Upper lobe of right lung (tissue), 1 donor: ENCODE data around the gene MACROD1. TPM values are rescaled to one million over a fixed set of nuclear protein-coding genes. Genes with fewer than 3 reads are reported as not detected.

Source experiments
- ATAC-seq: fragments of 200-7000 bp; cut with Tn5 transposase; one replicate; pipeline ENCODE4 v1.9.1; 2020; ENCODE audit warnings: mild to moderate bottlenecking, moderate library complexity
- DNase-seq: peaks from one replicate; pipeline ENCODE4 v3.0.0-alpha.2; 2020
- H3K27ac ChIP-seq: fragments of 200-600 bp; one replicate; pipeline ENCODE4 v1.8.0; 2022
- H3K27me3 ChIP-seq: fragments of 200-600 bp; one replicate; pipeline ENCODE4 v1.8.0; 2022; ENCODE audit warnings: mild to moderate bottlenecking
- H3K36me3 ChIP-seq: fragments of 200-600 bp; one replicate; pipeline ENCODE4 v1.8.0; 2022
- H3K4me1 ChIP-seq: fragments of 200-600 bp; one replicate; pipeline ENCODE4 v1.8.0; 2022
- H3K4me3 ChIP-seq: fragments of 200-600 bp; one replicate; pipeline ENCODE4 v1.8.0; 2022; ENCODE audit warnings: mild to moderate bottlenecking
- H3K9me3 ChIP-seq: fragments of 200-600 bp; one replicate; pipeline ENCODE4 v1.8.0; 2022
- intact Hi-C: fragments of 100-400 bp; cut with DNase I; formaldehyde crosslinking; loops from one replicate; pipeline ENCODE4 v1.11.0; 2022
- long read RNA-seq: library from polyadenylated mRNA; unstranded; transcript quantifications from one replicate; pipeline ENCODE4 v2.0.0, GENCODE V29; 2021
- total RNA-seq: library from RNA; stranded (reverse); fragmentation: NEBNext Ultra II Directional; extraction: Animal tissue kit (Norgen Biotek cat#: 25700); gene quantifications from one replicate; pipeline ENCODE4 v1.2.1, GENCODE V29; 2021
- TF ChIP-seq, protein P1 (sequence below): fragments of 200-600 bp; IDR thresholded peaks from one replicate; pipeline ENCODE4 v1.8.0; 2022; ENCODE audit warnings: antibody characterized with exemption
- donor health status: DM: no; HTN: yes; CAD: no; lungs with severe emphysema.

Gene MACROD1, protein sequence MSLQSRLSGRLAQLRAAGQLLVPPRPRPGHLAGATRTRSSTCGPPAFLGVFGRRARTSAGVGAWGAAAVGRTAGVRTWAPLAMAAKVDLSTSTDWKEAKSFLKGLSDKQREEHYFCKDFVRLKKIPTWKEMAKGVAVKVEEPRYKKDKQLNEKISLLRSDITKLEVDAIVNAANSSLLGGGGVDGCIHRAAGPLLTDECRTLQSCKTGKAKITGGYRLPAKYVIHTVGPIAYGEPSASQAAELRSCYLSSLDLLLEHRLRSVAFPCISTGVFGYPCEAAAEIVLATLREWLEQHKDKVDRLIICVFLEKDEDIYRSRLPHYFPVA
- 15.8 TPM for total RNA-seq
- long read RNA-seq, transcript MACROD1-201 (11 exons, 1,205 nt): major isoform, 29 of 52 reads
- long read RNA-seq, partial matches to known transcripts: 4 of 52 reads
- long read RNA-seq, other reads (novel, unspliced or antisense): 15 of 52 reads

DNA sequence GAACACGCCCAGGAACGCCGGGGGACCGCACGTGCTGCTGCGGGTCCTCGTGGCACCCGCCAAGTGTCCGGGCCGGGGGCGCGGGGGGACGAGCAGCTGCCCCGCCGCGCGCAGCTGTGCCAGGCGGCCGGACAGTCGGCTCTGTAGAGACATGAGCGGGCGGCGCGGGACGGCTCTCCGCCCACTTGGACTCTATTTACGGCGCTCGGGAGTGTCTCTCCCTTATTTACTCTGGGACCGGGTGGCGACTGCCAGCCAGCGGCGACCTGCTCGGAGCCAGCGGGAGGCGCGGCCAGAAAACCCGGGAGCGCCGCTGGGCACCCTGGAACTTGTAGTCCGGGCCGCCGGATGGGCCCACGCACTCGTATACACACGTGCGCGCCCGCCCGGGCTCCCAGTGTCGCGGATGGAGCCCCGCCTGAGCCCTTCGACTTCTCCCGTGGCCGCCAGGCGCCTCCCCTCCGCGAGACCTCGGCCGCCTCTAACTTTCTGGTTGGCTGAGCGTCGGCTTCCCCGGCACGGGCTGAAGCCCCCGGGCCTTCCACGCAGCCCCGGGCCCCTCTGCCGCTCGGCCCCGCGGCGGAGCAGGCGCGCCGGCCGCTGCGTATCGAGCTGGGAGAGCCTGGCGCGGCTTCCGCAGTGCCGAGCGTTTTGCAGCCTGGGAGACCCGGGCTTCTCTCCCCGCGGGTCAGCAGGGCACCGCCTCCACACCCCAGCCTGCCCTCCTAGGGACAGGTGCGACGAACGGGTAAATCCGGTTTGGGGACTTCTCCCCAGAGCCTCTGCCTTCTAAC is at the start of gene MACROD1:
Gene MACROD1, minus strand, starts transcription at position 272 of the 794 bp plus-strand sequence. Its CDS starts 119 bp downstream, at position 153.
- H3K27ac ChIP-seq: peak within 1 kb of the TSS; percentile 76
- H3K36me3 ChIP-seq: no peaks in the 10 kb centered on the region
- peak; percentile 96 for DNase-seq
- TF ChIP-seq, protein P1, sequence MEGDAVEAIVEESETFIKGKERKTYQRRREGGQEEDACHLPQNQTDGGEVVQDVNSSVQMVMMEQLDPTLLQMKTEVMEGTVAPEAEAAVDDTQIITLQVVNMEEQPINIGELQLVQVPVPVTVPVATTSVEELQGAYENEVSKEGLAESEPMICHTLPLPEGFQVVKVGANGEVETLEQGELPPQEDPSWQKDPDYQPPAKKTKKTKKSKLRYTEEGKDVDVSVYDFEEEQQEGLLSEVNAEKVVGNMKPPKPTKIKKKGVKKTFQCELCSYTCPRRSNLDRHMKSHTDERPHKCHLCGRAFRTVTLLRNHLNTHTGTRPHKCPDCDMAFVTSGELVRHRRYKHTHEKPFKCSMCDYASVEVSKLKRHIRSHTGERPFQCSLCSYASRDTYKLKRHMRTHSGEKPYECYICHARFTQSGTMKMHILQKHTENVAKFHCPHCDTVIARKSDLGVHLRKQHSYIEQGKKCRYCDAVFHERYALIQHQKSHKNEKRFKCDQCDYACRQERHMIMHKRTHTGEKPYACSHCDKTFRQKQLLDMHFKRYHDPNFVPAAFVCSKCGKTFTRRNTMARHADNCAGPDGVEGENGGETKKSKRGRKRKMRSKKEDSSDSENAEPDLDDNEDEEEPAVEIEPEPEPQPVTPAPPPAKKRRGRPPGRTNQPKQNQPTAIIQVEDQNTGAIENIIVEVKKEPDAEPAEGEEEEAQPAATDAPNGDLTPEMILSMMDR: no peak
- no peaks in the 10 kb centered on the region for H3K27me3 ChIP-seq
- peak within 1 kb of the TSS; percentile 78 for H3K4me3 ChIP-seq
- H3K9me3 ChIP-seq: no peaks in the 10 kb centered on the region
- intact Hi-C loops: no loop called here
- ATAC-seq: peak; percentile 95
- H3K4me1 ChIP-seq: peaks cover 8% of the 10 kb centered on the region

DNA sequence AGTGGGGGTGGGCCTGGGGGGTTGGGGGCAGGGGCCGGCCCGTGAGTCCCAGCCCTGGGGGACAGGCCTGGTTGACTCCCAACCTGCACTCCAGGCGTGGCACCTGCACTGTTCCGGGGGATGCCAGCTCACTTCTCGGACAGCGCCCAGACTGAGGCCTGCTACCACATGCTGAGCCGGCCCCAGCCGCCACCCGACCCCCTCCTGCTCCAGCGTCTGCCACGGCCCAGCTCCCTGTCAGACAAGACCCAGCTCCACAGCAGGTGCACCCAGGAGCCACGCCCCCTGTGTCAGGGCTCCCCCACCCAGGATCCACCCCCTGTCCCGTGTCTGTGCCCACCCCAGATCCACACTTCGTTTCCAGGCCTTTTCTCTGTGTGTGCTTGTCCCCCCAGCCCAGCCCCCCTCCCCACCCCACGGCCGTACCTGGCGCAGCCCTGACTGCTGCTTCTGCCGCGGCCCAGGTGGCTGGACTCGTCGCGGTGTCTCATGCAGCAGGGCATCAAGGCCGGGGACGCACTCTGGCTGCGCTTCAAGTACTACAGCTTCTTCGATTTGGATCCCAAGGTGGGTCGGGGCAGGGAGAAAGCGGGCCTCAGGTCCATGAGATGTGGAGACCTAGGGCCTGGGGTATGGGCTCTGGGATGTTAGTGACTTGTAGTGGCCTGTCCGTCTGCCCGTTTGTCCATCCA is 45.4 kb upstream of the MACROD1 start:
- no peak for ATAC-seq
- no peak for DNase-seq
- no peak overlapping the region for H3K4me3 ChIP-seq
- peaks cover 25% of the 10 kb centered on the region for H3K4me1 ChIP-seq
- H3K27me3 ChIP-seq: no peaks in the 10 kb centered on the region
- TF ChIP-seq, protein P1: no peak
- H3K36me3 ChIP-seq: peaks cover 7% of the 10 kb centered on the region
- intact Hi-C loops: no loop called here
- no peaks in the 10 kb centered on the region for H3K9me3 ChIP-seq
- no peak overlapping the region for H3K27ac ChIP-seq

DNA sequence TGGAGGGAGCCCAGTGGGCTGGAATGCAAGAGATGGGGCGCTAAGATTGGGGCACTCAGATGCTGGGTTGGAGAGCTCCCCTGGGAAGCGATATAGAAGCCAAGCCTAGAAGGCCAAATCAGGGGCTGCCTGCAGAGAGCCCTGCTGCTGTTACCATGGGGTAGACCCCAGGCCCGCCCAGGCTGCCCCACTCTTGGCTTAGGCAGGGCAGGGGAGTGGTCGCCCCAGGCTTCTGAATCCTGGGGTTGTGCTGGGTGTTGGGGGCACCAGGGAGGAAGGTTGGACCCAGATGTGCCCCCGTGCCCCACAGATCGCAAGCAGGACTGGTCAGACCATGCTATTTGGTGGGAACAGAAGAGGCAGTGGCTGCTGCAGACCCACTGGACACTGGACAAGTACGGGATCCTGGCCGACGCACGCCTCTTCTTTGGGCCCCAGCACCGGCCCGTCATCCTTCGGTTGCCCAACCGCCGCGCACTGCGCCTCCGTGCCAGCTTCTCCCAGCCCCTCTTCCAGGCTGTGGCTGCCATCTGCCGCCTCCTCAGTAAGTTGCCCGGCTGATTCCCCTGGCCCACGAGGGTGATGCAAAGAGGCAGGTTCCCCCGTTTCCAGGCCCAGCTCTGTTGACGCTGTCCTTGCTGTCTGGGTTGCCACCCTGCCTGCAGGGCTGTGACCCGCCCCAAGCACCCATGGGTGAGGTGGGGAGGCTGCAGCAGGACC is 44.5 kb upstream of the MACROD1 start:
- H3K27me3 ChIP-seq: no peaks in the 10 kb centered on the region
- intact Hi-C loops: no loop called here
- peaks cover 7% of the 10 kb centered on the region for H3K36me3 ChIP-seq
- peak; percentile 62 for DNase-seq
- H3K9me3 ChIP-seq: no peaks in the 10 kb centered on the region
- H3K4me1 ChIP-seq: peaks cover 33% of the 10 kb centered on the region
- H3K27ac ChIP-seq: no peak overlapping the region
- H3K4me3 ChIP-seq: no peak overlapping the region
- ATAC-seq: no peak
- TF ChIP-seq, protein P1: no peak

DNA sequence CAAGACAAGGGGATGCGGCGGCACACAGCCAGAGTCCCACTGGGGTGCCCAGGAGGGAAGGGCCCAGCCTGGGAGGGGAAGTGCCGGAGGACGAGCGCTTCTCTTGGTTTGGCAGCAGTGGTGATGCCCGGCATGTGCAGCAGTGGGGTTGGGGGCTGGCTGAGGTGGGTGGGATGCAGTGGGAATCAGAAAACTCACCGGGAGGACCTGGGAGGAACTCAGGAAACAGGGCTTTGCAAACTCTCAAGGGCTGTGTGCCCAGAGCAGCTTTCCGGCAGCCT is 43.6 kb upstream of the MACROD1 start:
- DNase-seq (peak; percentile 65), ATAC-seq (no peak)
- H3K27me3 ChIP-seq: no peaks in the 10 kb centered on the region
- no peak overlapping the region for H3K27ac ChIP-seq
- intact Hi-C loops: no loop called here
- peaks cover 7% of the 10 kb centered on the region for H3K36me3 ChIP-seq
- no peak overlapping the region for H3K4me3 ChIP-seq
- H3K9me3 ChIP-seq: no peaks in the 10 kb centered on the region
- TF ChIP-seq, protein P1: no peak
- peaks cover 42% of the 10 kb centered on the region for H3K4me1 ChIP-seq
